Stimulated activated CD4-positive, alpha-beta T cell treated with anti-CD3 and anti-CD28 coated beads, Interleukin-4, amount 100 ng/mL, for 4 hours (primary cell): ENCODE data around the gene NBPF9.
"Not testable (repeated sequence)": the region's sequence is repeated elsewhere in the genome, so short reads cannot be mapped to it uniquely, and the experiment has no call there.

Experiments
- DNase-seq, 2 experiments: peaks; one replicate each; pipeline ENCODE4 v3.0.0-alpha.2; 2020

Gene NBPF9, protein sequence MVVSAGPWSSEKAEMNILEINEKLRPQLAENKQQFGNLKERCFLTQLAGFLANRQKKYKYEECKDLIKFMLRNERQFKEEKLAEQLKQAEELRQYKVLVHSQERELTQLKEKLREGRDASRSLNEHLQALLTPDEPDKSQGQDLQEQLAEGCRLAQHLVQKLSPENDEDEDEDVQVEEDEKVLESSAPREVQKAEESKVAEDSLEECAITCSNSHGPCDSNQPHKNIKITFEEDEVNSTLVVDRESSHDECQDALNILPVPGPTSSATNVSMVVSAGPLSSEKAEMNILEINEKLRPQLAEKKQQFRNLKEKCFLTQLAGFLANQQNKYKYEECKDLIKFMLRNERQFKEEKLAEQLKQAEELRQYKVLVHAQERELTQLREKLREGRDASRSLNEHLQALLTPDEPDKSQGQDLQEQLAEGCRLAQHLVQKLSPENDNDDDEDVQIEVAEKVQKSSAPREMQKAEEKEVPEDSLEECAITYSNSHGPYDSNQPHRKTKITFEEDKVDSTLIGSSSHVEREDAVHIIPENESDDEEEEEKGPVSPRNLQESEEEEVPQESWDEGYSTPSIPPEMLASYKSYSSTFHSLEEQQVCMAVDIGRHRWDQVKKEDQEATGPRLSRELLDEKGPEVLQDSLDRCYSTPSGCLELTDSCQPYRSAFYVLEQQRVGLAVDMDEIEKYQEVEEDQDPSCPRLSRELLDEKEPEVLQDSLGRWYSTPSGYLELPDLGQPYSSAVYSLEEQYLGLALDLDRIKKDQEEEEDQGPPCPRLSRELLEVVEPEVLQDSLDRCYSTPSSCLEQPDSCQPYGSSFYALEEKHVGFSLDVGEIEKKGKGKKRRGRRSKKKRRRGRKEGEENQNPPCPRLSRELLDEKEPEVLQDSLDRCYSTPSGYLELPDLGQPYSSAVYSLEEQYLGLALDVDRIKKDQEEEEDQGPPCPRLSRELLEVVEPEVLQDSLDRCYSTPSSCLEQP (N-terminal part only)

DNA sequence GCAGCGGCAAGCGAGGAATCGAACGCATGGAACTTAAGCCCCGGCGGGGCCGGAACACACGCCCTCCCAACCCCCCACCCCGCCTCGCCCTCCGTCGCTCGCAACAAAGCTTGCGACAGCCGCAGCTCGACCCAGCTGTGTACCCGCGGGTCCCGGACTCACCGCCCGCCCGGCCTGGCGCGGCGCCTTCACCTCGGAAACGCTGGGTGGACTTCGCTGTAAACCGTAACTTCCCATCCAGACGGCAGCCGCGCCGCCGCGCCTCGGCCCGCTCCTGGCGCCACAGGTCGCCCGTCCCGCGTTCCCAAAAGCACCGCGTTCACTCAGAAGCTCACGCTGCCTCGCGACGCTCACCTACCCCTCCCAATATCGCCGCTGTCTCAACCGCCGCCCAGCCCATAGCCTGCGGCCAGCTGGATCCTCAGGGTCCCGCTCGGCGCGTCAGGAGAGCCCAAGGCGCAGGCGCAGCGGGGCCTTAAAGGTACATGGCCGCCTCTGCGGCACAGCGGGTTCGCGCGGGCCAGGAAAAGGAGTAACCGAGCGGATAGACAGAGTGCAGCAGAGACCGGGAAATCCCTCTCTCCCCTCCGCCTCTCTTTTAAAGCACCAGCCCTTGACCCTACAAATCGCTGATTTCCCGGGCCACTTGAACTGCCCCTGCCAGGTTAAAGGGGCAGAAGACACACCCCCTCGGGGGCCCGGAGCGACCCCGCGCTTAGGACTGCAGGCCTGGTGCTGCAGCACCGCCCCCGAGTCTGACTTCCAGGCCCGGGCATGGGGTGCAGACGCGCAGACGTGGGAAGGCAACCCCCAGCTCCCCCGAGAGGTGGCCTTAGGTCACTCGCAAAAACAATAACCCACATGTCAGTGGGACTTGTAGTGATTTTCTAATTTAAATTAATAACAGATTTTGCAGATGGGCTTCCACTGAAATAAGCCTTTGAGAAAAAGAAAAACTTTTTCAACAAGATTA is at the start of gene NBPF9:
NBPF9 (minus strand) TSS at position 443 of the 973 bp plus-strand sequence. CDS start 21,412 bp downstream, outside the sequence.
- DNase-seq = peak; percentile 38 to 39

DNA sequence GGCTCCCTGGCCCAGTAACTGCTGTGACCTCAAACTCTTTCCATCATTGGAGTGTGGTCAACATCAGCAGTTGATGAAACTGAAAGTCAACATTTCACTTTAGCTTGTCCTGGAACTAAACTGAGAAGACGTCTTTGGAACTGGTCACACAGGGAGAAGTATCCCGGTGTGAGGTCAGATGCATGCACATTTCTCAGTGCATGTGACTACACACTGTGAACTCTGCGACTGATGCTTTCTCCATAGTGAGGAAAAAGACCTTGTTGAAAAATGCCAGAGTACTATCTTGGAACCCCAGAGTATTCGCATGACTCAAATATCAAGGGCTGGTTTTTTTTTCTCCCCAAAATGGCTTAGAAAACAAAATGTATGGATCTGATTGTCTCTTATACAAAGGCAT is 46.6 kb upstream of the NBPF9 start:
- DNase-seq = not testable (repeated sequence)

DNA sequence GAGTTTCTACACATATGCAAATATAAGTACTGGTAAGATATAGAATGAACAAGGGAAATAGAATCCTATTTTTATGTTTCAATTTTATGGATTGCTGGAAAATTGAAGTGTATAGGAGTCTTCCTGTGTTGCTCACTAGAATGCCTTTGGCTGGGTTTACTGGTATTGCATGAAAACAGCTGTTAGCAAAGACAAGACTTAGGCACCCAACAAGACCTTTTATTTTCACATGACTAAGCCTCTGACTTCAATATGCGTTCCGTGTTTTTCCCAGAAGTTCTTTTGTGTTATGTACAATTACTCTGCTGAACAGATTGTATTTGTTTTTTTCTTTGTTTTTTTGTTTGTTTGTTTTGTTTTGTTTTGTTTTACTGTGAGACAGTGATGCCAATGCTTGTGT is 34.2 kb upstream of the NBPF9 start:
- not testable (repeated sequence) for DNase-seq

DNA sequence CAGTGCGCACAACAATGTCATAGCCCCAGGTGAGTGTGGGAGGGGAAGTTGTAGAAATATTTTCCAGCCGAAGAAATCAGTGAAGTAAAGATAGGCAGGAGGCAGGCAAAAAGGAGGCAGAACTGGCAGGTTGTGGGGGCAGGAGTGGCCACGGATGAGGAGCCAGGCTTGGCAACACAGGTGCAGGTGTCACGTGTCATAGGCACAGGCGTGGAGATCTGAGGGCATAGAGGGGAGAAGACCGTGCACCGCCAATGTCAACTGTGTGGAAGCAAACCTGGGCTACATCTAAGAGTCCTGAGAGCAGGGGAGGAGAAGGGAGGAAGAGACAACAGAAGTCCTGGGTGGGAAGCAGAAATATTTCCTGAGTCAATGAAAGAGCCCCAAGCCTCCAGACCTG is 27.6 kb upstream of the NBPF9 start:
- DNase-seq = not testable (repeated sequence)

DNA sequence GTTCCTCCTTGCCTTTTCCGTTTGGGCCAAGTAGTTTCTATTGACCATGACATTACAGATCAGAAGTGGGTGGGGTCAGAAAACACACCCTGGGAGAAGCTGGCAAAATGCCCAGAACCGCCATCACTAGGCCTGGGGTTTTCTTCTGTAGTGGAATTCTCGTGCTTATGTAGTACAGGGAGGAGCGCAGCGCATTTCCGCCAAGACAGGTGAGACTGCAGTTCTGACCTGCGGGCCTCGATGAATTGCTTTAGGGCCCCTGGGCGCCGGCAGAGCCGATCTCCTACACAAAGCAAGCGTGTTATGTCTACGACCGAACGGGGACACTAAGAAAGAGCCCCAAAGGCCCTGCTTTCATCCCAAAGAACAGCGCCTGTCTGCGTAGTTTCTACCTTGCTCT is 25.9 kb upstream of the NBPF9 start:
- DNase-seq = not testable (repeated sequence)

DNA sequence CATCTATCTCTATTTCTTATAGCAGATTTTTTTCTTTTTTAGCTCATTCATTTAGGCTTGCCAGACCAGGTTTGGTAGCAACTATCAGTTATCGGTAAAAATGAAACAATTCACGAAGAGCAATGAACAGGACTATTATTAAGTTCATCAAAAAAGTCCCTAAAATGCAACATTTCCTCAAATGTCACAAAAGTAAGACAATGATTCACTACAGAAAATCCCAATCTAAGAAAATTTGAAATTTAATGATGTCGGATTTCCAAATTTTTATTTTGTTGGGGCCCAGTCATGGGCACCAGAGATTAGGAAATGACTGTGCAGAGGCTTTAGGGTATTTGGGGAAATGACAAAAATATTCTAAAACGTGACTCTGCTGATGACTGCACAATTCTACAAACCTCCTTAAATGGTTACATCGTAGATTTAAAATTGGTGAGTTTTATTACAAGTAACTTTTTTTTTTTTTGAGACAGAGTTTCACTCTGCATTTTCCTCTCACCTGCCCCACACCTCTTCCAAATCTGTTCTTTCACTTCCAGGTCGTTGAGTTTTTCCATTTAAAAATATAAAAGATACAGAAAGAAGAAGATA is 23.3 kb upstream of the NBPF9 start:
- DNase-seq = not testable (repeated sequence)

DNA sequence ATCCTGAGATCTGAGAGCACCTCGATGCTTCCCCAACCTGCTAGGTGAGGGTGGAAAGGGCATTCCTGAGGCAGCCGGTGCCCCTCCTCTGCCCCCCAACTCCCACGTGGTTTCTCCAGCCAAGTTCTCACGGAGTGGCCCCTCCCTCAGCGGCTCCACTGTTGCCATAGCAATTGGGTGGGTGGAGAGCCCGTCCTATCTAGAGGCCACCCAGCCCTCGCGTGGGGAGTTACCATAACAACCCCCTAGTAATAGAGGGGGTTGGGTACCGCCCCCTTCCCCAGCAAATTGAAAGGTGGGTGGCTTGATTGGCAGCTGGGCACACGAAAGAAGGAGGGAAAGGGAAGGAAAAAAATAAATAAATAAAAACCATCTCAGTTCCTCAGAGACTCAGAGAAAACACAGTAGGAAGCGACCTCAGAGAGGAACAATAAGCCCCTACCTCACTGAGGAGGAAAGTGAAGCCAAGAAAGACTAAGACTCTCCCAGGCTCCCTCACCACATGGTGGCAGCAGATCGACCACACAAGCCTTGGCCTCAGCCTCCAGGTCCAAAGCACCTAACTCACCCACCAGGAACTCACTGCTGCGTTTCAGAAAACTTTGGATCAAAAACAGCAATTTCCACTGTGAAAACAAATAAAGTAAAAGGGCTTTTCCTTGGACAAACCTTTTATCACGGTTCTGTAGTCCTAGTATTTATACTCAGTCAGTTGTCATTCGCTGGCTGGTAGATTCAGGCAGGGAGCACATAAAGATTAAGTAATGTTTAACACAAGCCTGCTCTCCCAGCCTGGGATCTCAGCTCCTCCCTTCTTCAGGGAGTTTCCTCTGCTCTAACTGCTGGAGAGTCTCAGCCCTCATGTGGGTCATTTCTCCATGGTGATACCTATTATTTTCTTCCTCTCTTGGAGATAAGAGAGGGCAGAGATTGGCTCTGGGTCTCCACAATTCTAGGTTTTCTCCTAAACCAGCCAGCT is 20.9 kb upstream of the NBPF9 start:
- peak; percentile 1 to 36 for DNase-seq

DNA sequence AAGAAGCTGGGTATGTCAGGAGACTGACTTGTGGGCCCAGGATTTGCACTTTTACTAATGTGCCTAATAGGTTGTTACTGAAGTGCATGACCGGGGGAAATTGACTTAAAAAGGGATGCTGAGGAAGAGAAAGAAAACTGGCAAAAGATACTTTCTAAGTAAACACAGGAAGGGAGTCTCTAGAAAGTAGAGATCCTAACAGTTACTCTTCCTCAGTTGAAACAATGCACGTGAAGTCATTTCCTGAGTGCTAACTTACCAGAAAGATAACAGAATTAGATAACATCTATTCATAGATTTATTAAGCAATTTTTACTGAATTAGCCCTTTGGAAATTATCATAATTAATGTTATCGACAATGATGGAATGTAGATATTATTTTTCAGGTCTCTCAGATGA is 9.5 kb upstream of the NBPF9 start:
- DNase-seq = not testable (repeated sequence)

DNA sequence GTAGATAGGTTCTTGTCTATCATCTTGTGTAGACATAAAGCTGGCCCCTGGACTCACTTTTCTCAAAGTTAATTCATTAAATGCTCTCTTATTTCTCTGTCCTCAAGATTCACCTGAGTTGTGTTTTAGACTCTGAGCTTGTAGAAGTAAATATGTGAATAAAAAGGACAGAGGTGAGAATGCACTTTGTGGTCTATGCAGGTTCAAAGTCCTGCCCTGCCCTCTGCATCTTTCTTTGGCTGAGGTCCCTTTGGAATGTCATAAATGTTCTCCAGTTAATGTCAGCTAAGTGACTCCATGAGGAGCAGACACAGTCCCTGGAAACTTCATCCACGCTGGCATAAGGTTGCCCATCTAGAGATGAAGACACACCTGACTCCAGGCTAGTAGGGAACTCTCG is 7.0 kb upstream of the NBPF9 start:
- DNase-seq = not testable (repeated sequence)

DNA sequence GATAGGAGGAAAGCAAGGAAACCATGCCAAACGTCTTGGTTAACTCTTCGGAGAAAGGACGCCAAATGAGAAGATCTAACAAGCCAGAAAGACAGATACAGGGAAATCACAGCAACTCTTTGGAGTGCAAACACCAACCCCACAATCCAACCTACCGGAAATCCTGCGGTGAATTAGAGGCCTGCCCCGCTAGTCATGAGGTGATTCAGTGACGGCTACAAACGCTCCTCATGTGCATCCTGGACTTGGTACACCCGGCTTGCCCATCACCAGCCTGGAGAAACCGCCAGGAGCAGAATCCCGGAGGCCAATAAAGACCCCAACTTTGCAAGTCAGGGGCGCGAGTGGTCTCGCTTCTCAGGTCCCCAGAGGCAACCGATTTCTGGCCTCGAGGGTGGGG is 777 bp downstream of the NBPF9 start:
- DNase-seq = peak; percentile 20 to 45

DNA sequence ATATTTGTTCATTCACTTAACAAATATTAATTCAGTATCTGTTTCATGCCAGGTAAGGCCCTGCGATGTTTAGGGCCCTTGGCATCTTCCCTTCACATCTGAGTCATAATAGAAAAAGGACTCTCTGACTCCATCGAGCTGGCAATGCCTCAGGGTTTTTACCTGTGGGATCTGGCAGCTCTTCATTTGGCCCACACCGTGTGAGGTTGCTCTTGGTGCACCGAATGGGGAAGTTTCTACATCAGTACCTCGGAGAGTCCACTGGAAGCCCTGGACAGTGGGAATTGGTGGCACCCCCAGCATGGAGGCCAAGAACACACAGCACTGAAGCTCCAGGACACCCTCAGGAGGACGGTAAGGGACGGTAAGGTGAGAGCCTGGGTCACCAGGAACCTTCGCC is 5.1 kb downstream of the NBPF9 start:
- not testable (repeated sequence) for DNase-seq

DNA sequence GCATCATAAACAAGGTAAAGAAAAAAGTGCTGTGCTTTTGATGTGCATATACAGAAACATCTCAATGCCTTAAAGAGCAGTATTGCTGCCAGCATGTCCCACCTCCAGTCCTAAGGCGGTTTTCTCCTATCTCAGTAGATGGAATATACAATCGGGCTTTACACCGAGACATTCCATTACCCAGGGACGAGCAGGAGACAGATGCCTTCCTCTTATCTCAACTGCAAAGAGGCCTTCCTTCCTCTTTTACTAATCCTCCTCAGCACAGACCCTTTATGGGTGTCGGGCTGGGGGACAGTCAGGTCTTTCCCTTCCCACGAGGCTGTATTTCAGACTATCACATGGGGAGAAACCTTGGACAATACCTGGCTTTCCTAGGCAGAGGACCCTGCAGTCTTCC is 10.2 kb downstream of the NBPF9 start:
- not testable (repeated sequence) for DNase-seq

DNA sequence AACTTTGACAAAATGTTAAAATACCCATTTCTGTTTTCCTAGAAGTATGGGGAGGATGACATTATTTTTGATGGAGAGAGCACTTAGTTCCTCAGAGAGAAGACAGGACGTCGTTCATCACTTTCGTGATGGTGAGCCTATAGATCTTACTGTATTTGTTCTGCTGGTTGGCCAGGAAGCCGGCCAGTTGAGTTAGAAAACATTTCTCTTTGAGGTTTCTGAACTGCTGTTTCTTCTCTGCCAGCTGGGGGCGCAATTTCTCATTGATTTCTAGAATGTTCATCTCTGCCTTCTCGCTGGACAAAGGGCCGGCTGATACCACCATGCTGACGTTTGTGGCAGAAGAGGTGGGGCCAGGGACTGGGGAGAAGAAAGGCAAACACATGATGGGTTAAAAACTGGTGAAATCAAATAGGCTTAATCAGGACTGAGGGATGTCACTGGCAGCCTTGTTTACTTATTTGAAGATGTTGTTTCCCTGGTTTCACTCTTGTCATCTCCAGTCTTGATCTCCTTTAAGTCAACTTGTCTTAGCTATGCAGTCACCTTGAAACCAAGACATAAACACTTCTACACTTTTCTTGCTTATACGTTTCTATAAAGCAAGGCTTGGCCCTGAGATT is 27.7 kb downstream of the NBPF9 start:
- DNase-seq = not testable (repeated sequence)

DNA sequence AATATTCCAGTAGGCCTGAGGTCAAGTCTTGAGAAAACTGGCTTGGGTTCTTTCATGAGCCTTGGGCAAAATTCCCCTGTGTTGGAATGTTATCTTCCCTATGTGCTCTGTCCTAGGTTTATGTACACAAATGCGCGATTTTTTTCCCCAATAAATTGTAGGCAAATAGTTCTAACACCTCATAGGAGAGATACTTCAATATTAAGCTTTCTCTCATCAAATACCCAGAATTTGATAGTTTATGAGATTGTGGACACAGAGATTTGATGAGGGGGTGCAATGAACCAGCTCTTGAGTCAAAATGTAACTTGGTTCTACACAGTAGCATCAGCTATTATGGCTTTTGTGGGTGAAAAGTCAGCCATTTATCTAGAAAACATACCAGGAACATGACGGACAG is 38.7 kb downstream of the NBPF9 start:
- not testable (repeated sequence) for DNase-seq

DNA sequence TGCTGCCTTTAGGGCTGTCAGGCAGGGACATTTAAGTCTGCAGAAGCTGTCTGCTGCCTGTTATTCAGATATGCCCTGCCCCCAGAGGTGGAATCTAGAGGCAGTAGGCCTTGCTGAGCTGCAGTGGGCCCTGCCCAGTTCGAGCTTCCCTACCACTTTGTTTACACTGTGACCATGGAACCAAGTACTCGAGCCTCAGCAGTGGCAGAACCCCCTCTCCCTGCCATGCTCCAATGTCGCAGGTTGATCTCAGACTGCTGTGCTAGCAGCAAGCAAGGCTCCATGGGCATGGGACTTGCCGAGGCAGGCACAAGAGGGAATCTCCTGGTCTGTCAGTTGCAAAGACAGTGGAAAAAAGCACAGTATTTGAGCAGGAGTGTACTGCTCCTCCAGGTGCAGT is 60.3 kb downstream of the NBPF9 start:
- DNase-seq = not testable (repeated sequence)

DNA sequence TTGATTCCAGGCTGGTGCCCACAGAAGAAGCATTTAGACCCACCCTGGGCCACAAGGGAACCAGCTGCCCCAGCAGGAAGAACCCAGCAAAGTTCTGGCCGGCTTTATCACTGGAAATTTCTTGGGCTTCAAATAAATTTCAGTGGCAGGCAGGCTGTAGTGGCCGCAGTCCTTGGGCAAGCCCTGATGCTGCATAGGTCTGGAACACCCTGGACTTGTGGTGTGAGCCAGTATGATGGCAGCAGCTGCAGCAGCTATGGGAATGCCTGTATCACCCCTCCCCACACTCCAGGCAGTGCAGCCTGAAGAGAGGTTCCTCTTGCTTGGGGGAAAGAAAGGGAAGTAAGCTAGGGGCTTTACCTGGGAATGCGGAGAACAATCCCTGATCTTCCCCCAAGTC is 69.4 kb downstream of the NBPF9 start:
- DNase-seq = not testable (repeated sequence)

DNA sequence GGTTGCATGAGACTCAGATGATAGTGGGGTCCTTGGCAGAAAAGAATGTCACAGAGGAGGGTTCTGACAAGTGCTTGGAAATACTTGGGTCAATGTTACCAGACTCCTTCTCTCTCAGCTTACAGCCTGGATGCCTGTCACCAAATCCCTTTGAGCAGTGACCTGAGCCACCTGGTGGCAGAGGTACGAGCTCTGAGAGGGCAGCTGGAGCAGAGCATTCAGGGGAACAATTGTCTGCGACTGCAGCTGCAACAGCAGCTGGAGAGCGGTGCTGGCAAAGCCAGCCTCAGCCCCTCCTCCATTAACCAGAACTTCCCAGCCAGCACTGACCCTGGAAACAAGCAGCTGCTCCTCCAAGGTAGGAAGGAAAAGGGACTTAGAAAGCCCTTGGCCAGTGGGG is 79.0 kb downstream of the NBPF9 start:
- DNase-seq = not testable (repeated sequence)

DNA sequence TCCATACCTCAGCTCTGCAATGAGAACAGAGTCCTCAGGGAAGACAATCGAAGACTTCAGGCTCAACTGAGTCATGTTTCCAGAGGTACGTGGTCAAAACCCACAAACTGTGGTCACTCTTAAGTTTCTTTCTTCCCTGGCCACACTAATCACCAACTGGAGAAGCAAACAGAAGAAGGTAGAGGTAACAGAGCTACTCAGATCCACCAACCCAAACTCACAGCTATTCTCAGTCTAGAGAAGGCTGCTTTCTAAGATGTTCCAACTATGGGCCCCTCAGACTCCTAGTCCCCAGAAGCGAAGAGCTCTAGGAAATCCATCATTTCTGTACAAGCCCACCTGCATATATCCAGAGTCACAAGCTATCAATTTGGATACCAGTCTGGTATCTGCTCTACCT is 84.8 kb downstream of the NBPF9 start:
- not testable (repeated sequence) for DNase-seq

DNA sequence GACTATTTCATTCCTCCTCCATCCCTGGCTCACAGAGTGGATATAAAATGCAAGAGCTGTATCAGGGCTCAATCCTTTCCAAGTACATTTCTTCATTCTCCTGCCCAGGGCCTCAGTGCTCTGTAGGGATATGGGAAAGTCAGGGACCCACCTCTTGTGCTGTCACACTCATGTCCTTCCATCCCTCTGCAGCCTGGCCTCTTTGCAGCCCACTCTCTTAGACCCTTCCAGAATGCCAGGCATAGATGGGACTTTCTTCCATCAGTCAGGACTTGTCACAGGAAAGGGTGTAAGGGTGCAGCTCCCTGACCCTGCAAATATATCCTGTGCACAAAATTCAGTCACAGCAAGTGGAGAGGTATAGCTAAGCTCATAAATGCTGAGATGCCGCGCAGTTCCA is 86.7 kb downstream of the NBPF9 start:
- DNase-seq = not testable (repeated sequence)

DNA sequence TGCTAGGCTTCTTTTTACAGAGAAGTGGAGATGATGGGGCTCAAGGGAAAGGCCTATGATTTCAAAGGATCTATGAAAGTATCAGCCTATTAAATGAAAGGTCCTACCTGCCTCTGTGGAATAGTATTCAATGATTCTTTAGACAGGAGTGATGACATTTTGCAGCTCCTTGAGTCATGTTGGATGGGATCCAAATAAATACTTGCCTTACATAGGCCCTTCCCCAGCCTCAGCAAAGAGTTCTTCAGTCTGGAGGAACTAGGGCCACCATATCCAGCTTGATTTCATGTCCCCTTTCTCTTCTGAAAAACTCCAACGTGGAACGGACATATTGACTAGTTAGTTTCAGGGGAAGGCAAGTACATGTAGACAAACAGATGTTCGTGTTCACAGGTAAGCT is 87.8 kb downstream of the NBPF9 start:
- not testable (repeated sequence) for DNase-seq
